AG08395 (cell line): Measurements from ENCODE around the gene CCDC146.

ENCODE experiments used
- DNase-seq: peaks from one replicate; pipeline ENCODE4 v3.0.0; 2012; ENCODE audit warnings: mixed read lengths, low spot score

Gene CCDC146

GRCh38 chr7:77246026-77246640, 123.7 kb downstream of the CCDC146 start:
- no peak for DNase-seq

- DNase-seq = peak; percentile 54
Measured at GRCh38 chr7:77247206-77247850, 124.9 kb downstream of the CCDC146 start.

GRCh38 chr7:77248154-77248553, 125.7 kb downstream of the CCDC146 start:
- DNase-seq = no peak

GRCh38 chr7:77252506-77252905, 130.1 kb downstream of the CCDC146 start:
- DNase-seq = no peak

GRCh38 chr7:77253151-77253550, 130.7 kb downstream of the CCDC146 start:
- no peak for DNase-seq

GRCh38 chr7:77254429-77254828, 132.0 kb downstream of the CCDC146 start:
- DNase-seq = no peak

GRCh38 chr7:77254915-77255314, 132.5 kb downstream of the CCDC146 start:
- DNase-seq = no peak

- peak; percentile 12 for DNase-seq
Measured at GRCh38 chr7:77258014-77258413, 135.6 kb downstream of the CCDC146 start.

- DNase-seq = no peak
Measured at GRCh38 chr7:77258593-77258992, 136.2 kb downstream of the CCDC146 start.

GRCh38 chr7:77262316-77262715, 139.9 kb downstream of the CCDC146 start:
- no peak for DNase-seq

- DNase-seq = no peak
Measured at GRCh38 chr7:77265666-77266065, 143.3 kb downstream of the CCDC146 start.

GRCh38 chr7:77266291-77266794, 143.9 kb downstream of the CCDC146 start:
- no peak for DNase-seq

GRCh38 chr7:77269360-77270093, 147.1 kb downstream of the CCDC146 start:
- DNase-seq = peak; percentile 34

GRCh38 chr7:77270094-77270480, 147.7 kb downstream of the CCDC146 start:
- no peak for DNase-seq

GRCh38 chr7:77271766-77272165, 149.4 kb downstream of the CCDC146 start:
- DNase-seq = no peak

GRCh38 chr7:77275663-77276062, 153.2 kb downstream of the CCDC146 start:
- DNase-seq = peak; percentile 13

GRCh38 chr7:77276120-77276519, 153.7 kb downstream of the CCDC146 start:
- DNase-seq = no peak

GRCh38 chr7:77281780-77282478, 159.5 kb downstream of the CCDC146 start:
- no peak for DNase-seq

GRCh38 chr7:77282897-77283296, 160.5 kb downstream of the CCDC146 start:
- no peak for DNase-seq

GRCh38 chr7:77284005-77284404, 161.6 kb downstream of the CCDC146 start:
- DNase-seq = no peak

- no peak for DNase-seq
Measured at GRCh38 chr7:77284616-77285015, 162.2 kb downstream of the CCDC146 start.

- DNase-seq = no peak
Measured at GRCh38 chr7:77288676-77289320, 166.4 kb downstream of the CCDC146 start.
